Stimulated activated CD8-positive, alpha-beta memory T cell treated with anti-CD3 and anti-CD28 coated beads, Interleukin-7, amount 100 ng/mL, for 4 hours (primary cell): Measurements from ENCODE around the gene CYP2A6.
"Not testable (repeated sequence)": the region's sequence is repeated elsewhere in the genome, so short reads cannot be mapped to it uniquely, and the experiment has no call there.

Experiments used
- DNase-seq, 2 donors: peaks; one replicate each; pipeline ENCODE4 v3.0.0-alpha.2; 2020; ENCODE audit warnings: low read depth in 2 of 2

The CYP2A6 gene

DNA sequence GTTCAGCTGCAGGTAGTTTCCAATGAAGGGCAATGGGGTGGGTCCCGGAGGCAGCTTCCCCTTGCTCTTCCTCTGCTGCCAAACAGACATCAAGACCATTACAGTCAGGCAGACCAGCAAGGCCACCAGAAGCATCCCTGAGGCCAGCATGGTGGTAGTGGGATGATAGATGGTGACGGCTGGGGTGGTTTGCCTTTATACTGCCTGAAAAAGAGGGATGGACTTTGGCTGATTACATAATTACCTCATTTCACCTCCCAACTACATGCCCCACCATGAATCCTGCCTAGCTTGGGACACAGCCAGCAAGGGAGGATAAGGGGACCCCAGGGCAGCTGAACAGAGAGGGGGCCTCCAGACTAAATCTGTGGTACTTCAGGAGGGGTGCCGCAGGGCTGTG, at the start of gene CYP2A6:
TSS of gene CYP2A6 (minus strand) at position 171 of the 400 bp plus-strand sequence. CDS start at position 150, 21 bp downstream.
- not testable (repeated sequence) for DNase-seq

DNA sequence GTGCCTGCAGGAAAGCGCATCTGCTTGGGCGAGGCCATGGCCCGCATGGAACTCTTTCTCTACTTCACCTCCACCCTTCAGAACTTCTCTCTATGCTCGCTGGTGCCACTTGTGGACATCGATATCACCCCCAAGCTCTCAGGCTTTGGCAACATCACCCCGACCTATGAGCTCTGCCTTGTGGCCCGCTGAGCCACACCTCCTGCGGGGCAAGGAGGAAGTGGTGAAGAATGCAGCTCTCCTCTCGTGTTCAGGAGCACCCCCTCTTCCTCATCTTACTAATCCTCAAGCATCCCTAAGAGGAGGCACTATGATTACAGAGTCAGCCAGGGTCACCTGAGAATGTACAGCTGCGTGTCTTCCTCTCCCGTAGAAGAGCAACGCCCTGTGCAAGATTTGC, 49.7 kb upstream of the CYP2A6 start:
- not testable (repeated sequence) for DNase-seq

DNA sequence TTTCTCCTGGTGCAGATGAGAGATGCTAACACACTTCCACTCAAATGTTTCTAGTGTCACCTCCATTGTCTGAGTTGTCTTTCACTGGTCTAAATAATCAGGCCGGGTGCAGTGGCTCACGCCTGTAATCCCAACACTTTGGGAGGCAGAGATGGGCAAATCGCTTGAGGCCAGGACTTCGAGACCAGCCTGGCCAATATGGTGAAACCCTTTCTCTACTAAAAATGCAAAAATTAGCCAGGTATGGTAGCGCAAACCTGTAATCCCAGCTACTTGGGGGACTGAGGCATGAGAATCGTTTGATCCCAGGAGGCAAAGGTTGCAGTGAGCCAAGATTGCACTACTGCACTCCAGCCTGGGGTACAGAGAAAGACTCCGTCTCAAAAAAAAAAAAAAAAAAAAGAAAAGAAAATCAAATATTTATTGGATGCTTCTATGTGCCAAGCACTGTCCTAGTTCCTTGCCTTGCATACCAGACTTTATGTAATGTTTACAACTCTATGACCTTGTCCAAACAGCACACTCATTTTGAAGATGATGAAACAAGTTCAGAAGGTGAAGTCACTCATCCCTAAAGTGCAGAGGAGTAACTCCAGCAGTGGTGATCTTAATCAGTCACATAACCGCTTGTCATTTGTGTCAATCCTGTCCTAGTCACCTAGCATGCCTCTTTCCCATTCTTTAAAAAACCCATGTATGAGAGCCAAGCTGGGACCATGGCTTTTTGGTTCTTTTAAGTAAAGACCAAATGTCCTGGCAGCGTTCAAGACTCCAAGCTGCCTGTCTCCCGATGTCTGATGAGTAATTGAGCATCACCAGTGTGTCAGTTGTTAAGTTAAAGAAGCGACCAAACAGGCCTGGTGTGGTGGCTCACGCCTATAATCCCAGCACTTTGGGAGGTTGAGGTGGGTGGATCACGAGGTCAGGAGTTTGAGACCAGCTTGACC, 46.9 kb upstream of the CYP2A6 start:
- not testable (repeated sequence) for DNase-seq

GRCh38 chr19:40896418-40896796, 46.2 kb upstream of the CYP2A6 start:
- DNase-seq = no peak

- DNase-seq = no peak
Measured at GRCh38 chr19:40893112-40893511, 42.9 kb upstream of the CYP2A6 start.

DNA sequence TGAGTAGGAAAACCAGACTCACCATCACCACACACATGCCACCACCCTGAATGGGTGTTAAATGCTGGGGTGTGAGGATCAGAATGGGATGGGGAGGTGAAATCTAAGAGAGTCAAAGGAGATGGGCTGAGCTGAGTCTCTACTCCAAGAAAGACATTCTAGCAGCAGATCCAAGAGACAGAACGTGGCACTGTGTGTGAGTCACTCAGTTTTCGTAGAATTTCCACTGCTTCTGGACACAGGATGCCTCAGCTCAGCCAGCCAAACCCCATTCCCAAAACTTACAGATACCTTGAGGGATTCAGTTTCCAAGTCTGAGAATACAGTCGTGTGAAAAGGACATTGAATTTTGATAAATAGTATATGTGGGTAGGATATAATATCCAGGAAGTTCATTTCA, 39.1 kb upstream of the CYP2A6 start:
- DNase-seq = no peak

DNA sequence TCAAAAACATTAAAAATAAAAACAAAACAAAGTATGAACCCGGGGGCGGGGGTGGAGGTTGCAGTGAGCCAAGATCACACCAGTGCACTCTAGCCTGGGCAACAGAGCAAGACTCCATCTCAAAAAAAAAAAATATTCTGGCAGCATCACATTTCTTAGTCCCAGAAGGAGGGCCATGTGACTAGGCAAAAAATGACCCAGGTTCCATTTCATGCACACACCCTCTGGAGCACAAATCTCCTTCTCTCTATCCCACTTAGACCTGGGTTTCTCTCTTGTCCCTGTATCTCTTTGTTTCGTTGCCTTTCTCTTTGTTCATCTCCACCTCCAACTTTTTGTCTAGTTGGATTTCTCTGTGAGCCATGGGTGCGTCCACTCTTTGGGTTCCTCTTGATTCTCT, 37.9 kb upstream of the CYP2A6 start:
- no peak for DNase-seq

GRCh38 chr19:40884187-40884931, 34.1 kb upstream of the CYP2A6 start:
- not testable (repeated sequence) for DNase-seq

GRCh38 chr19:40882062-40882461, 31.8 kb upstream of the CYP2A6 start, which contains the start of gene CYP2A7:
Gene CYP2A7 (minus strand): TSS chr19:40882231. CDS start chr19:40882210, 21 bp downstream.
- DNase-seq = not testable (repeated sequence)

DNA sequence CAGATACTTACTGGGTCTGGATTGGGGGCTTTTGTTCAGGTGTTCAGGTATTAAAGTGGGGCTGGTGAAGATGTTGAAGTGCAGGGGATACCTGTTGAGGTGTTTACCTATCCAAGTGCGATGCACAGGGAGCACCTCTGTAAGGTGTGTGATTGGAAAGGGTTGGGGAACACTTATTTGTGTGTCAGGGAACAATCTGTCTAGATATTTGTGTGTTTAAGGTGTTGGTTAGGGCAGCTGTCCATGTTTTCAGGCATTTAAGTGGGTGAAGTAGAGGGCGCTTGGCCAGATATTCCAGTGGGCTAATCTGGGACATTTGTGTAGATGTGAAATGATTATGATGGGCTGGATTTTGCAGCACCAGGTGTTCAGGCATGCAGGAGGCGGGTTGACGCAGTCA, 29.1 kb upstream of the CYP2A6 start:
- DNase-seq = not testable (repeated sequence)

GRCh38 chr19:40875526-40875951, 25.3 kb upstream of the CYP2A6 start:
- peak; percentile 73 to 77 for DNase-seq

GRCh38 chr19:40874874-40875273, 24.6 kb upstream of the CYP2A6 start:
- DNase-seq = not testable (repeated sequence)

DNA sequence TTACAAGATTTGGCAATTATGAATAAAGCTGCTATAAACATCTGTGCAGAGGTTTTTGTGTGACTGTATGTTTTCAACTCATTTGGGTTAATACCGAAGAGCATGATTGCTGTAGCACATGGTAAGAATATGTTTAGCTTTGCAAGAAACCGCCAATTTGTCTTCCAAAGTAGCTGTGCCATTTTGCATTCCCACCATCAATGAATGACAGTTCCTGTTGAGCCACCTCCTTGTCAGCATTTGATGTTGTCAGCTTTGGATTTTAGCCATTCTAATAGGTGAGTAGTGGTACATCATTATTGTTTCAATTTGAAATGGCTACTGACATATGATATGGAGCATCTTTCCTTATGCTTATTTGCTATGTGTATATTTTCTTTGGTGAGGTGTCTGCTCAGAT, 23.6 kb upstream of the CYP2A6 start:
- DNase-seq = not testable (repeated sequence)

GRCh38 chr19:40872209-40872608, 22.0 kb upstream of the CYP2A6 start:
- DNase-seq = no peak

DNA sequence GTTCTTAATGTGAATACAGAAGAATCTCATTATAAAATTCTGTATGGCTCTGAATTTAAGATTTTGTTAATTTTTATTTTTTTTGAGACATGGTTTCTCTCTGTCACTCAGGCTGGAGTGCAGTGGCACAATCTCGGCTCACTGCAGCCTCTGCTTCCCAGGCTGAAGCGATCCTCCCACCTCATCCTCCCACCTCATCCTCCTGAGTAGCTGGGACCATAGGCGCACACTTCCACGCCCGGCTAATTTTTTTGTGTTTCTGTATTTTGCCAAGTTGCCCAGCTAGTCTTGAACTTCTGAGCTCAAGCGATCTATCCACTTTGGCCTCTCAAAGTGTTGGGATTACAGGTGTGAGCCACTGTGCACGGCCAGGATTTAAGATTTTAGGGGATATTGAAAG, 17.5 kb upstream of the CYP2A6 start:
- DNase-seq = no peak

DNA sequence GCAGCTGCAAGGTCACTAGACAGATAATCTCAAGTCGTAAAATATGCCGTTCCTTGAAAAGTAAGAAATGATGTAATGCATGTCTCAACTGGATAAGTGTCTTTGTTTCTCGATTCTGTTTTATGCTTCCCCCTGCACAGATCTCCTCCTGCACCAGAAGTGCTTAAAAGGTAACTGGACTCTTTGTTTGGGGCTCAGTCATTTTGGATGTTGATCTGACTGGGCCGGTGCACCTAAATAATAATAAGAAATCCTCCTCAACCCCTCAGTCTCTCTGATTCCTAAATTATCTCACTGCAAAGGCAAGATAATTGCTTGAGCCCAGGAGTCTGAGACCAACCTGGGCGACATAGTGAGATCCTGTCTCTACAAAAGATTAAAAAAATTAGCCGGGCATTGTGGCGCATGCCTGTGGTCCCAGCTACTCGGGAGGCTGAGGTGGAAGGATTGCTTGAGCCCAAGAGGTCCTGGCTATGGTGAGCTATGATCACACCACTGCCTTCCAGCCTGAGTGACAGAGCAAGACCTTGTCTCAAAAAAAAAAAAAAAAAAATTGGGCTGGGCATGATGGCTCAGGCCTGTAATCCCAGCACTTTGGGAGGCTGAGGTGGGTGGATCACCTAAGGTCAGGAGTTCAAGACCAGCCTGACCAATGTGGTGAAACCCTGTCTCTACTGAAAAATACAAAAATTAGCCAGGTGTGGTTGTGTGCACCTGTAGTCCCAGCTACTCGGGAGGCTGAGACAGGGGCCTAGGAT, 14.7 kb upstream of the CYP2A6 start:
- DNase-seq = not testable (repeated sequence)

GRCh38 chr19:40862785-40863184, 12.5 kb upstream of the CYP2A6 start:
- DNase-seq = no peak

- DNase-seq = no peak
Measured at GRCh38 chr19:40862333-40862732, 12.1 kb upstream of the CYP2A6 start.

DNA sequence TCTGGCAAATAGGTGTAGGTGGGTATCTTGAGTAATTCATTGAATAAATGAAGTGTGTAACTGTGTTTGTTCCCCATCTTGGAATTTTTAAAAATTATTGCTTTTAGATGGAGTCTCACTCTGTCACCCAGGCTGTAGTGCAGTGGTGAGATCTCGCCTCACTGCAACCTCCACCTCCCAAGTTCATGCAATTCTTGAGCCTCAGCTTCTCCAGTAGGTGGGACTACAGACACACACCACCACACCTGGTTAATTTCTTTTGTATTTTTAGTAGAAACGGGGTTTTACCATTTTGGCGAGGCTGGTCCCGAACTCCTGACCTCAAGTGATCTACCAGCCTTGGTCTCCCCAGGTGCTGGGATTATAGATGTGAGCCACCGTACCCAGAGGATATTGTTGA, 7.9 kb upstream of the CYP2A6 start:
- DNase-seq = no peak

- DNase-seq = not testable (repeated sequence)
Measured at GRCh38 chr19:40852467-40853152, 2.4 kb upstream of the CYP2A6 start.

DNA sequence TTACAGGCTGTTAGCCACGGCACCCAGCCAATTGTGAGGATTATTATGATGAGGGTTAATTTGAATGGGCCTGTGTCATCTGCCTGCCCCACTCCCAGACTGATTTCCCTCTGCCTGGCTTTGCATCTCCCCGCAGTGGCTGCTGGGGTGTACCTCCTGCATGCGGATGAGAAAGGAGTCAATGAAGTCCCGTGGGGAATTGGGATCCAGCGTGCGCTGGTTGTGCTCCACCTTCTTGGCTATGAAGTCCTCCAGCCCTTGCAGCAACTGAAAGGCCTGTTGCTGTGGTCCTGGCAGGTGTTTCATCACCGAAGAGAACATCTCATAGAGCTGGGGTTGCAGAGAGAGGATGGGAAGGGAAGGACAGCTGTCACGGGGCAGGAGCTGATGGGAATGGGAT, 3.5 kb downstream of the CYP2A6 start:
- DNase-seq = not testable (repeated sequence)
